COLO668 (cell line): Measurements from ENCODE around the gene BANF2.
A peak's percentile ranks its signal among the peaks of the same experiment; 100 is the strongest.
"Not testable (repeated sequence)": the region's sequence is repeated elsewhere in the genome, so short reads cannot be mapped to it uniquely, and the experiment has no call there.

ENCODE experiments used
- DNase-seq: peaks from one replicate; lab custom pipeline; 2025; ENCODE audit not compliant: unreplicated experiment; lab: John Stamatoyannopoulos, UW

Gene BANF2

DNA sequence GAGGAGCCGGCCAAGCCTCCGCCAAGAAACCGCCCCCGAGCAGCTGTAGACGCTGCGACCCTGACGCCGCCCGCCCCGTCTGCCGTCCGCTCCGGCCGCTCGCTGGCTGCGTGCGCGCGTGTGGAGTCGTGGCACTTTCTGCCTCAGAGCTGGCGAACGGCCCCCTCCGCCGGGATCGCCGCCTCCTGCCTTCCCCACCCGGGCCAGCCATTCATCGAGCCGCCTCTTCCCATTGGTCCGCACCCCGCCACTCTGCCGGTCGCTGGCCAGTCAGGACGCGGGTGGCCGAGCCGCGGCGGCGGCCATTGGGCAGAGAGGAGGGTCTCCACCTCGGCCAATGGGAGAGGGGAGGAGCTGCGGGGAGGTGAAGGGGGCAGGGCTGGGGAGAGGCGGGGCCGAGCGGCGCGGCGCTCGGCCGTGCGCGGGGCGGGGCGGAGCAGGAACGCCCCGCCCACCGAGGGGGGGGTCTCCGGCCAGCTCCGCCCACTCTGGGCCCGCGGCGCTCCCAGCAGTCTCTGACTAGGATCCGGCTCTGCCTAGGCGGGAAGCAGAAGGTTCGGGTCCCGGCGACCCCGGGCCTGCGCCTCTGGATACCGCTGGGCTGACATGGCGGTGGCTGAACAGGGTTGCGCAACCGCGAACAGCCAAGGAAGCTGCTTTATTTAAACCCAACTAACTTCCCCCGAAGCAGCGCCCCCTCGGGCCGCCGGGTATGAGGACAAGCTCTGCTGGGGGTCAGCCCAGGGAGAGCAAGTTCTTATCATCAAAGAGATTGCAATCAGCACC, 17.5 kb upstream of the BANF2 start, which contains the start of gene RRBP1:
RRBP1 (minus strand) TSS at position 140 of the 786 bp plus-strand sequence. CDS start 21,735 bp downstream, outside the sequence.
- peak; percentile 99 for DNase-seq

DNA sequence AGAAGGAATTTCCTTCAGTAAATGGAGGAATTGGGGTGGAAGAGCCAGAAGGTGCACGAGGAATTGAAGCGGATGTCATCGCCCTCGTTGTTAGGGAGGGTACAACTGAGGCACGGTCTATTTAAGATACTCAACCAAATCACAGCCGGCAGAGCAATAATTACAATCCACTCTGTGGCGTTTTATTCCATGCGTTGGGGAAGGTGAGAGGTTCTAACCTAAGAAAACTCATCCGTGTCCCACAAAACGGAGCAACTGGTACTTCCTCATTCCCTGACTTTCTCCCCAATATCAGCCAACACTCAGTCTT, 16.9 kb upstream of the BANF2 start:
- DNase-seq, result no peak

- no peak for DNase-seq
These were observed 16.3 kb upstream of the BANF2 start for GRCh38 chr20:17683218-17684076.

DNA sequence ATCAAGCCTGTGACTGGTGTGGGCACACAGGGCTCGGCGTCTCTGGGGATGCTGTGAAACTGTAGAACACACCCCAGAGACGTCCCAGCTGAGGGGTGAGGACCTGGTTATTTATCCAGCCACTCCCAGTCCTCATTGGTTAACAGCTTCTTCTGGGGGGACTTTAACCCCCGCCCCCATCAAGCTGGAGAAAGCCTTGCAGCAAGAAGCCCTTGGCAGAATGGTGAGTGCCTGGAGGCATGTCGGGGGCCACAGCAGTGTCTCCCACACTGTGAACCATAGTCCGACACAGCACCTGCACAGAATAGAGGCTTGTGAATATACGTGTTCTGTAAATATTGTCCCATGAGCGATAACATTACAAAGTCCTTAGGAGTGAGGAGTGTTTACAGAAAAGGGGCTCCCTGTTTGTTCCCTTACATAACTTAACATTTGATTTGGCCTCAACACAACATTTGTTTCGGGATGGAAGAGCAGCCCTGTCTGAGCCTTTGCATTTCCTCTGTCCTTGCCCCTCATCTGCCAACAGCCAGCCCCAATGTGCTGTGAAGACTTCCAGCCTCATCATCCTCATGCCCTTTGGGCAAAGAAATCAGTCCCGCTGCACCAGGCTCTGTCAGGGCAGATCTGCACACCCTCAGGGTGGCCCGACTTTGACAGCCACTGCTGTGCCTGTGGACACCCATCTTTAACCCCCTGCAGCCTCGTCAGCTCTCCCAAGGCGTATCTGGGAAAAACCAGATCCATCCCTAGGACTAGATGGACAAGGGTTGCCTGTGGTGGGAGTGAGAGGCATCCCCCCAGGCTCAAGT, 15.5 kb upstream of the BANF2 start:
- peak; percentile 58 for DNase-seq

GRCh38 chr20:17685168-17685567, 14.6 kb upstream of the BANF2 start:
- DNase-seq, result no peak

- DNase-seq, result no peak
These were observed 12.0 kb upstream of the BANF2 start for GRCh38 chr20:17687800-17688199.

GRCh38 chr20:17688965-17689364, 10.8 kb upstream of the BANF2 start:
- DNase-seq, result peak; percentile 33

DNA sequence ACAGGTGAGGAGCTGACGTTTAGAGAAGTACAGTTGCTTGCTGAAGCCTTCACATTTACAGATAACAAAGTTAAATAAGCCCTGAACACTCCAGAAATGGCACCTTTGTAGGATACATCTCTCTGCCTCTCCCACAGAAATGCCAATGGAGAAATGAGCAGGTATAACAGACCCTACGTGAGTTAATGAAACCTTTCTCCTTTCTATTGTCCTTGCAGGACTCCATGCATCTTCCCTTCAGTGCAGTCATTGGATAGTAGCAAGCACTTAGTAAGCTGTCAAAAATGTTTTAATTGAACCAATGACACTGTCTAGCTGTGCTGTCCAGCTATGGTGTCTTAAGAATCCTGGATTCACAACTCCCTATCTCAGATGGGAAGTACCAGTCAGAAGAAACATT, 9.6 kb upstream of the BANF2 start:
- DNase-seq, result no peak

- no peak for DNase-seq
These were observed 8.0 kb upstream of the BANF2 start for GRCh38 chr20:17691758-17692157.

DNA sequence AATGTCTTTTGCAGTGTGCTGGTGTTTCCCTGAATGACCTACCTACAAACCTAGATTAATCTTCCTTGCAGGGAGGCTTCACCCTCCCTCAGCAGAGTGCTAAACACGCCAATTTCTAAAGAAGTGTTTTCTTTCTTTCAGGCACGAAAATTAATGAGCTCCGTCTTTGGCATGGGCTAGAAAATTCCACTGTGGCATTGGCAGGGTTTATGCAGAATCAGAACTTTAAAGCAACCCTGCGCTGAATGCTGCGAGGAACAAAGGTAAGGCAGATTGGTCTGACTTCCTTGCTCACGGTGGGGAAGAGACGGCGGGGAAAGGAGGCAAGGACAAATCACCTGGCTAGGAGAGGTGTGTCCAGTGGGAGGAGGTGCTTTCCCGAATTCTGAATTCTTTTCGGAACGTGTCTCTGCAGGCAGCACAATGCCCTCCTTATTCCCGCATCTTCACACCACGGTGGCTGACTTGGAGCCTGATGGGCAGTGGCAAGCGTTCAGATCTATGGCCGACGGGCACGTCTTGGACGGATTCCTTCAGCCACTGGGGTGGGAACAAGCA, 6.2 kb upstream of the BANF2 start:
- no peak for DNase-seq

GRCh38 chr20:17694767-17695166, 5.0 kb upstream of the BANF2 start:
- no peak for DNase-seq

DNA sequence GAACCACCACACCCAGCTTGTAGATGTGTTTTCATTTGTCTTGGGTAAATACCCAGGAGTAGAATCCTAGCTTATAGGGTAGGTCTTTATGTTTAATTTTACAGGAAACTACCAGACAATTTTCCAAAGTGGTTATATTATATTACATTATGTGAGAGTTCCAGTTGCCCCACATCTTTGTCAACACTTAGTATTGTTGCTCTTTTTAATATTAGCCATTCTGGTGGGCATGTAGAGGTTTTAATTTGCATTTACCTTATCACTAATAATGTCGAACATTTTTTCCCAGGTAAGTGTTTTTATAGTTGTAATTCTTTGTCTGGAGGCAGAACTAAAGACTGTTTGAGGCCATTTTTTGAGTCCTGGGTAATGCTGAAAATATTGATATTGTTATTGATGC, 3.5 kb upstream of the BANF2 start:
- no peak for DNase-seq

DNA sequence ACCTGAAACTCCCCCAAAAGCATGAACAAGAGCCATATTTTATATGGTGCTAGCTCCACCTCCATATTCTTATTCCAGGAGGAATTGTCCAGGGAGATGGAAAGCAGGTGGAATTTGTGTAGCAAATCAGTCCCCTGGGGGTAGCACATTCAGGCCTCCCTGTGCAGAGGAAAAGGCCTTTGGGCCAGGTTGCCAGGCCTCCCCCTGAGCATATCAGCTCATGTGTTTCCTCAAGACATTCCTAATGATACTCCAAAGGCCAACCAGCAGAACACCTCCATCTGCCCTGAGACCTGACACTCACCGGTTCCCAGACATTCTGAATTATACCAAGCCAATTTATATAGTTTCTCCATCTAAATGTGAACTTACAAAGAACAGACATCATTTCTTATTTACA, 2.6 kb upstream of the BANF2 start:
- no peak for DNase-seq

GRCh38 chr20:17698384-17698783, 1.4 kb upstream of the BANF2 start:
- DNase-seq, result peak; percentile 81

GRCh38 chr20:17700637-17701036, 871 bp downstream of the BANF2 start:
- DNase-seq, result no peak

GRCh38 chr20:17701826-17702225, 2.1 kb downstream of the BANF2 start:
- no peak for DNase-seq

- DNase-seq, result no peak
These were observed 5.0 kb downstream of the BANF2 start for GRCh38 chr20:17704589-17705317.

- DNase-seq, result no peak
These were observed 6.2 kb downstream of the BANF2 start for GRCh38 chr20:17705916-17706315.

GRCh38 chr20:17706632-17707031, 6.9 kb downstream of the BANF2 start:
- no peak for DNase-seq

GRCh38 chr20:17707951-17708350, 8.2 kb downstream of the BANF2 start:
- not testable (repeated sequence) for DNase-seq
